ENCODE measurements around the gene ATP2B1.

- TF ChIP-seq EZH2 (IDR thresholded peaks at IDR 0.05; ENCODE audit: insufficient read depth, low read length) (no peak), CTCF (IDR thresholded peaks at IDR 0.05; ENCODE audit: insufficient read depth, low read depth, low read length) (no peak)
Measured at GRCh38 chr12:89693639-89694202, 14.9 kb downstream of the ATP2B1 start.
